AG04449 (cell line): ENCODE measurements around the gene CMTM5.

Experiments
- CTCF ChIA-PET: fragments of 350-600 bp; formaldehyde crosslinking; extraction: SDS; loops from one replicate; lab custom pipeline; 2021; ENCODE audit warnings: antibody characterized with exemption; lab: Yijun Ruan, JAX
- POLR2A ChIA-PET: fragments of 400-600, 350-600 bp; formaldehyde crosslinking; extraction: SDS; loops from one replicate; lab custom pipeline; 2020; ENCODE audit warnings: antibody characterized with exemption, inconsistent platforms; lab: Yijun Ruan, JAX
- DNase-seq: peaks from one replicate; pipeline ENCODE4 v3.0.0-alpha.2; 2010; ENCODE audit warnings: low read depth, low spot score
- H3K4me3 ChIP-seq: 2 replicates; pipeline ENCODE4 v1.5.1; 2011; ENCODE audit warnings: low read depth, mild to moderate bottlenecking, control low read depth, low read length
- TF ChIP-seq, protein P1 (sequence below): IDR thresholded peaks from one replicate; pipeline ENCODE4 v1.5.1; 2011; ENCODE audit warnings: mild to moderate bottlenecking, moderate library complexity, low read length, control low read depth, inconsistent platforms; ENCODE audit not compliant: insufficient read depth; ENCODE audit errors: missing control alignments

The CMTM5 gene

DNA sequence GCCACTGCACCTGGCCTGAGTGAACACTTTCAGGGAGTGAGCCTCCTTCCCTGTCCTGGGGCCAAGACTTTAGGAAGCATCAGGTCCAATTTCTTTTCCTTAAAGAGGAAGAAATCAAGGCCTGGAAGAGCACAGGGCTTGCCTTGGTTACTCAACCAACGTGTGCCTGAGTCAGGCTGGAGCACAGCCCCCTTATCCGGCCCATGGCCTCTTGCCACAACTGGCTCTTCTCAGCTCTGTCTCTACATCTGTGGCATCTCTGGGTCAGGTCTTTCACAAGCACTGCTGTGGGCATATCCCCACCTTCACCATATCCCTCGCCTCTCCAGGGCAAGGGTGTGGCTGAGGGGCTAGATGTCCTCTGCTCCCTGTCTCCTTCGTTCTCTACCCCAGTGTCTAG is 24.4 kb downstream of the CMTM5 start:
- ChIA-PET CTCF (no interaction called here), POLR2A (no interaction called here)
- H3K4me3 ChIP-seq, result no peak overlapping the region
- no peak for DNase-seq
- TF ChIP-seq, protein P1, sequence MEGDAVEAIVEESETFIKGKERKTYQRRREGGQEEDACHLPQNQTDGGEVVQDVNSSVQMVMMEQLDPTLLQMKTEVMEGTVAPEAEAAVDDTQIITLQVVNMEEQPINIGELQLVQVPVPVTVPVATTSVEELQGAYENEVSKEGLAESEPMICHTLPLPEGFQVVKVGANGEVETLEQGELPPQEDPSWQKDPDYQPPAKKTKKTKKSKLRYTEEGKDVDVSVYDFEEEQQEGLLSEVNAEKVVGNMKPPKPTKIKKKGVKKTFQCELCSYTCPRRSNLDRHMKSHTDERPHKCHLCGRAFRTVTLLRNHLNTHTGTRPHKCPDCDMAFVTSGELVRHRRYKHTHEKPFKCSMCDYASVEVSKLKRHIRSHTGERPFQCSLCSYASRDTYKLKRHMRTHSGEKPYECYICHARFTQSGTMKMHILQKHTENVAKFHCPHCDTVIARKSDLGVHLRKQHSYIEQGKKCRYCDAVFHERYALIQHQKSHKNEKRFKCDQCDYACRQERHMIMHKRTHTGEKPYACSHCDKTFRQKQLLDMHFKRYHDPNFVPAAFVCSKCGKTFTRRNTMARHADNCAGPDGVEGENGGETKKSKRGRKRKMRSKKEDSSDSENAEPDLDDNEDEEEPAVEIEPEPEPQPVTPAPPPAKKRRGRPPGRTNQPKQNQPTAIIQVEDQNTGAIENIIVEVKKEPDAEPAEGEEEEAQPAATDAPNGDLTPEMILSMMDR, result no peak

- POLR2A ChIA-PET, result no interaction called here
- CTCF ChIA-PET, result interaction anchor here (1.5 kb wide), 1 partner anchor 22 kb away, joined by 3 read pairs; no protein-coding TSS in a partner anchor
- TF ChIP-seq, protein P1, result no peak
- DNase-seq, result no peak
- no peak overlapping the region for H3K4me3 ChIP-seq
These were observed 25.7 kb downstream of the CMTM5 start for GRCh38 chr14:23402296-23403138.

DNA sequence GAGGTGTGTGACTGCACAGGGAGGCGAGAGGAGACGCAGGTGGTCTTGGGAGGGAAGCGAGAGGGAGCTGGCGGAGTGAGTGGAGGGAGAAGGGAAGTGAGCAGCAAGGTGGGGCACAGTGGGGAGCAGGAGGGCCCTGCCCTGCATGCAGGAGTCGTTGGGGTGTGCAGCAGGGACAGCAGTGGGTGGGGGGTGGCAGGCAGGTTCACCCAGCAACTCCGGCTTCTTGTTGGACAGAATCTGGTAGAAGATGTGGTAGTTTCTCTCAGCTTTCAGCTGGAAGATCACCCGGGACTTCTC is 26.2 kb downstream of the CMTM5 start:
- TF ChIP-seq, protein P1, result no peak
- ChIA-PET CTCF (interaction anchor here (1.5 kb wide), 1 partner anchor 23 kb away, joined by 3 read pairs; no protein-coding TSS in a partner anchor), POLR2A (no interaction called here)
- H3K4me3 ChIP-seq, result no peak overlapping the region
- DNase-seq, result no peak

DNA sequence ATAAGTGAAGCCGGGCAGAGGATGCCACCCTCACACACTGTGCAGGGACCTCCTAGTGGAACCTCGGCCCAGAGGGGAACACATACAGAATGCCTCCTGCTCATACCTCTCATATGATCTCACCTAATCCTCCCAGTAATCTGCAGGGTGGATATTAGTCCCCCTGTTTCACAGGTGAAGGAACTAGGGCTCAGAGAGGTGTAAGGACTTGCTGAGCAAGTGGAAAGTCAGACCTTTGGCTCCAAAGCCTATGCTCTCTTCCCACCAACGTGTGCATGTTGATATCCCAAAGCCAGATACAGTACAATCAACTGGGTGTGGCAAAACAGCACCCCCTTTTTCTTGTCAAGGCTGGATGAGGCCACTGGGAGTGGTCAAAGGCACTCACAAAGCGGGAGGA is 27.1 kb downstream of the CMTM5 start:
- TF ChIP-seq, protein P1, result no peak
- no peak overlapping the region for H3K4me3 ChIP-seq
- ChIA-PET POLR2A (no interaction called here), CTCF (no interaction called here)
- no peak for DNase-seq

- H3K4me3 ChIP-seq, result no peak overlapping the region
- POLR2A ChIA-PET, result no interaction called here
- no peak for DNase-seq
- CTCF ChIA-PET, result no interaction called here
- TF ChIP-seq, protein P1, result no peak
These were observed 27.6 kb downstream of the CMTM5 start for GRCh38 chr14:23404331-23404900.

- POLR2A ChIA-PET, result no interaction called here
- CTCF ChIA-PET, result no interaction called here
- TF ChIP-seq, protein P1, result no peak
- DNase-seq, result no peak
- no peak overlapping the region for H3K4me3 ChIP-seq
These were observed 28.2 kb downstream of the CMTM5 start for GRCh38 chr14:23405096-23405495.
